Astrocyte (in vitro differentiated cells and primary cell): Measurements from ENCODE around the gene CES1.
"Not testable (repeated sequence)": the region's sequence is repeated elsewhere in the genome, so short reads cannot be mapped to it uniquely, and the experiment has no call there.

Source experiments
- CTCF ChIP-seq: IDR thresholded peaks from 2 replicates; pipeline ENCODE4 v1.5.1; 2011; ENCODE audit warnings: low read depth, mild to moderate bottlenecking, inconsistent platforms, low read length, moderate library complexity; ENCODE audit not compliant: insufficient read depth
- EZH2 ChIP-seq: IDR thresholded peaks from 2 replicates; pipeline ENCODE4 v1.6.1; 2012; ENCODE audit warnings: mild to moderate bottlenecking, low read length, inconsistent platforms; ENCODE audit not compliant: insufficient read depth

- not testable (repeated sequence) for TF ChIP-seq EZH2, CTCF
Measured at GRCh38 chr16:55805104-55805503, 27.8 kb downstream of the CES1 start.
